NAMALWA (cell line): Measurements from ENCODE around the gene ST6GALNAC3.

ENCODE experiments used
- DNase-seq: peaks from one replicate; pipeline ENCODE4 v3.0.0-alpha.2; 2015; ENCODE audit warnings: low spot score

The ST6GALNAC3 gene

DNA sequence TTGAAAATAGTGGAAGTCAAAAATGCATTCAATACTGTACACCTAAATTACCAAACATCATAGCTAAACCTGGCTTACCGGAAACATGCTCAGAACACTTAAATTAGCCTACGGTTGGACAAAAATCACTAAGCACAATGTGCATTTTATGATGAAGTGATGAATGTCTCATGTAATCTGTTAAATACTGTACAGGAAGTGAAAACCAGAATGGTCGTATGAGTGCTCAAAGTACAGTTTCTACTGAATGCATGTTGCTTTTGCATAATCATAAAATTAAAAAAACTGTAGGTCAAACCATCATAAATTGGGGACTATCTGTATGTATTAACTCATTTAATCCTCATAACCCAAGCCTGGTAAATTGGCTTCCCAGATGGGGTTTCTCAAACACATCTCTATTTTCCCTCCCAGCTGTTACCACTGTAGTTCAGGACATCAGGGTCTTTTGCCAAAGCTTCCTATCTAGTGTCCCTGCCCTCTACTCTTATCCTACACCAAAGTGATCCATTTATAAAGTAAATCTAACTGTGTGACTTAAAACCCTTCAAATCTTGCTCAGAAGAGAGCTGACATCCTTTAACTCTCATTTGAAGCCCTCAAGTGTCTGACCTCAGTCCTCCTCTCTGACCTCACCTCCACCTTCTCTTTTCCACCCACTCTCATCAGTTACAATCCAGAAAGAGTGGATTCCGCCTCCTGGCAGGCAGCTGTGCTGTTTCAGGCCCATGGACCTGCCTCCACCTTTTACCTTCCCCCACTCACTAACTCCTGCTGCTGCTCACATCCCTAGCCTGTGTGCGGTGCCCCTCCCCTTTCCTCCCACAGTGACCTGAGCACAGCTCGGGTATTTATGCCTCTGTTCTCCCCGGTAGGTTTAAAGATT, 436.4 kb downstream of the ST6GALNAC3 start:
- DNase-seq: no peak

- no peak for DNase-seq
These were observed 437.1 kb downstream of the ST6GALNAC3 start for GRCh38 chr1:76511558-76512179.

GRCh38 chr1:76530953-76531352, 456.4 kb downstream of the ST6GALNAC3 start:
- no peak for DNase-seq

DNA sequence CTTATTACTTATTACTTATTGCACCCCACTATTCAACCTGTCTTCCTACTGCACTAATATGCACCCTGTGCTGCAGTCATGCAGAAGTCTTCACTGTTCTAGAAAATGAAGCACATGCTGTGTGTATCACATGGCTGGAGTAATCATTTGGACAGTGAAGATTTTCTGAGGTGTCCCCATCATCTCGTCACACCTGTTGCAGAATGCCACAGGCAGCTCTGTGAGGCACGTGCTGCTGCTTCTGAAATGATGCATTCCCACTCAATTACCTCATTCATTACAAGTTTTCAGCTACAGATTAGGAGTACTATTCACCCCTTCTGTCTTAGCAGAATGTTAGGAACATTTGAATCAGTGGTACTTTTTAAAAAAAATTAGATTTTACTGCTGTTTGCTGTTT, 467.1 kb downstream of the ST6GALNAC3 start:
- no peak for DNase-seq

DNA sequence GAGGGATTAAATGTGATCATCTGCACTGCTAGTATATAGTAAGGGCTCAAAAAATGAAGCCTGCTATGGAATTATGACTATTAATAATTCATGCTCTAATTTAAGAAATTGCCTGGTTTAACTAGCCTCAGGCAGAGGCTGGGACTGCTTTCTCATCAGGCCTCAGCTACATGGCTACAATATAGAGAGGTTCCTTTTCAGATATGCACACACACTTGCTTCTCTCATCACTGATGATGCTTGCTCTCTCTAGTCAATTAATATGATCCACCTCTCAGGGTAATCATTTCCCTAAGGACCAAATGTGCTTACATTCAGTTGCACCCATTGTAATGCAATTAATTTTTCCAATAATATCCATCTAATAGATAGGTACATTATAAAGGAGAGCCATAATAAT, 467.8 kb downstream of the ST6GALNAC3 start:
- no peak for DNase-seq

GRCh38 chr1:76543495-76543894, 468.9 kb downstream of the ST6GALNAC3 start:
- no peak for DNase-seq

- no peak for DNase-seq
These were observed 471.9 kb downstream of the ST6GALNAC3 start for GRCh38 chr1:76546354-76546933.

GRCh38 chr1:76547916-76548315, 473.4 kb downstream of the ST6GALNAC3 start:
- no peak for DNase-seq

DNA sequence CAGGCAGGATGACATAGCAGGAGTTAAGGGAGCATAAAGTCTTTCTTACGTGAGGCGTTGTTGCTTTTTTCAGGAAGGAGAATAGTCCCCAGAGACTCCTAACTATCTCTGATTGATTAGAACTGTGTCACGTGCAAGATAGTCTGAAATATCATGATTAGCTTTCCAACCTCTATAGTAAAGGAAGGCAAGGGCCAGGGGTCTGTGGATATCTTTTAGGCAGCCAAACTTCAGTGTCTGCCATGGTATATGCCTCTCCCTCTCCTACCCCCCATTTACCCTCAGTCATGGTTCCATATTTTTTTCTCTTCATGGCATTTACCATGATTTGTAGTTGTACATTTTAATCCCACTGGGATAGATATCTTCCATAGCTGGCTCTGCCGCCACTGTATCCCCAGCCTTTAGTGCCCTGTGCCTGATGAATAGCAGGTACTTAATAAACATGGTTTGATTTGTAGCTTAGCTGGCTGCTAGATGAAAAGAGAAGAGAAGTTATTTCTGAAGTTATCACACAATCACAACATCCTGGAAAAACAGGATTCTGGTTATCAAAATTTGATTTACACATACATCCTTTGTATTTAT, 474.1 kb downstream of the ST6GALNAC3 start:
- DNase-seq: no peak

- no peak for DNase-seq
These were observed 479.7 kb downstream of the ST6GALNAC3 start for GRCh38 chr1:76554283-76554682.

DNA sequence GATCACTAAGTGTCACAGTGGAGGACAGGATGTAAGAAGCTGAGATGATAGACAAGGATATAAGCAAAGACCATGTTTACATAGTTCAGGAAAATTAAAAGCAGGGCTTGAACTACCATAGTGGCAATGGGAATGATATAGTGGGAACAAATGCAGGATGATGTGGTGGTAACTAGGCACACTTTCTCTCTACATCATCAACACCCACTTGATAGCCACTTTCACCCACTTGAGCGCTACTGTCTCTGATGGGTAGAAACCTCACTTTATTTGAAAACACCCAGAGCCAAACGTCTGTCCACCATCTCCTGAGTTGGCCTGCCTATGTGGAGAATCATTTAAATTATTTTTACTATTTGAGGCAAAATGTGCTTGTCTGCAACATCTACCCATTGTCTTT, 487.7 kb downstream of the ST6GALNAC3 start:
- DNase-seq: no peak

- no peak for DNase-seq
These were observed 494.2 kb downstream of the ST6GALNAC3 start for GRCh38 chr1:76568573-76569238.

DNA sequence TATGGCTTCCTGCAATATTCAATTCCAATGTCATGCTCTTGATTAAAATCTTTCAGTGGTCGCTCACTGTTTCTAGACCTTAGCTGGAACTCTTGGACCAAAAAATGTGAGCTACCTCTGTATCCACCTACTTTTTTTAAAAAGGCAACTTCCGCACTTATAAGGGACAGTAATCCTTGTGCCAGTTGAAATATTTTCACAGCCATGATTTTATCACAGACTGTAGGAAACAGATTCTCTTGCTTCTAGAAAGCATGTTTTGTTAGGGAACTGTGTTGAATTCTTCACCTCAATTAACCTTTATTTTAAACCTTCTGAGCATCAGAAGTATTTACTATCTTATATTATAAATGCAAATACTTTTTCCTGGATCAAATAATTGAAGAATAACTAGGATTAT, 496.7 kb downstream of the ST6GALNAC3 start:
- no peak for DNase-seq

DNA sequence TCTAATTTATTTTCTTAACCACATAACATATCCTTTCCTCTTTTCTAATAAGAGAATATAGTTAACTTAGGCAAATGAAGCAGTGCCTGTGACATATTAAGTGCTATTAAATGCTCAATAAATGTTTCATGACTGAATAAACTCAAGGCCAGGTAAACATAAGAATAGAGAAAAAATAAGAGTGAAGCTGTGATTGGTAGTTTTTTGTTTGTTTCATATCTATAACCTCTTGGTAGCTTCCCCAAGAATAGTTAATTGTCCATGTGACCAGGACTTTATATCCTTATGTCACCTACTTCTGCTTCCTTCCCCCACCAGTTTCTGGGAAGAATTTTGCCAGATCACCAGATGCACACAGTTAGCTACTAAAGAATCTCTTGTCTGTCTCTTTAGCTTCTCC, 497.7 kb downstream of the ST6GALNAC3 start:
- DNase-seq: no peak

GRCh38 chr1:76576876-76577524, 502.5 kb downstream of the ST6GALNAC3 start:
- no peak for DNase-seq

- DNase-seq: no peak
These were observed 503.1 kb downstream of the ST6GALNAC3 start for GRCh38 chr1:76577525-76578185.

DNA sequence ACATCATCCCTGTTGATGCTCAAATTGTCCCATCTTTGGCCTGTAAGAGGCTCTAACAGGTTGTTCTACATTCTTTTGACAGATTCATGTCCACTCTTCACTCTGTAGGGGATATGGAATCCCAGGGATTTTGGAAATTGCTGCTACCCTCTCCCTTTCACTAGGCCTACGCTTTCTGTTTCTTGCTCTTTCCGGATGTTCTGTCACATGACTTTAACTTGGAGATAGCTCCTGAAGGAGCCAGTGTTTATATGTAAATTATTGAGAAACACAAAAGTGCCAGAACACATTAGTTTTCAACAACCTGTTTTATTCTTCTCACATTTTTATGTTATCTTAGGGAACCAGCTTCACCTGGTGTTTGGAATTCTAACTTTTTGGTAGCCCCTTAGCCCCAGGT, 505.7 kb downstream of the ST6GALNAC3 start:
- no peak for DNase-seq

DNA sequence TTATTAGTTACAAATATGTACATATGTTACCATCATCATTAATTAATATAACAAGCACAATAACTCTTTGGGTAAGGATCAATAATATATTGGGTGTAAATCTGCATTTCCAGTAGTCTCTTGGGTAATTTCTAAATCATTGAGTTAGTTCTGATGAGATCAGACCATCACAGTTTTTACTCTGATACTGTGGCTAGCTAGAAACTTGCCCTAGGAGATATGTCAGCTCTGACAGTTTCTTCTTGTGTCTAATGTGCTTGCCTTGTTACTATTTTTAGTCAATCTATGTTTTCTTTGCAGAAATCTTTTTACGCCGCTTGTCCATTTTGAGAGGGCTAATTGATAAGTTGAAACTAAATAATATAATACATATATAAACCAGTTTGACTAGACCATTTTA, 507.2 kb downstream of the ST6GALNAC3 start:
- no peak for DNase-seq

- no peak for DNase-seq
These were observed 508.8 kb downstream of the ST6GALNAC3 start for GRCh38 chr1:76583235-76583868.

- no peak for DNase-seq
These were observed 509.4 kb downstream of the ST6GALNAC3 start for GRCh38 chr1:76583875-76584477.
